Measurements from ENCODE around the gene ADAMTS9.

DNA sequence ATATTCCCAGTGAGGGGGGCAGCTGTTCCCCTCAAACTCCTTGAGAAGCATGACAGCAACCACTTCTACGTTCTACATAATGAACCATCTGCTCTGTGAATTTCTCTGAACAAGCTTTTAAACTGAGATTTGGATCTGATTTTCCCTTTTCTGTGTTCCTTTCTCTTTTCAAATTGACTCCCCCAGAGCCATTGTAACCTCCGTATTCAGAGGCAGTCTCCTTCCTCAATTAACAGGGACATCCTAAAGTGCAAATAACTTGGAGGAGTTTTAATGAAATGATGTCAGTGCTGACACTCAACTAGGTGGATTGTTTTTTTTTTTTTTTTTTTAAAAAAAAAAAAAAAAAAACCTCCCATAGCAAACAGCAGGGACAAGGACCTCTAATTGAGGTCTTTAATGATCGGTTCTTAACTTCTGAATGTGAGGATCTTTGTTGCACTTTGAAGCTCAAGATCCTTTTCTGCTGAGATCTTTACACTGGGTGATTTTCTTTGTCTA lies 48.8 kb downstream of the ADAMTS9 start:
- TF ChIP-seq, protein P1, sequence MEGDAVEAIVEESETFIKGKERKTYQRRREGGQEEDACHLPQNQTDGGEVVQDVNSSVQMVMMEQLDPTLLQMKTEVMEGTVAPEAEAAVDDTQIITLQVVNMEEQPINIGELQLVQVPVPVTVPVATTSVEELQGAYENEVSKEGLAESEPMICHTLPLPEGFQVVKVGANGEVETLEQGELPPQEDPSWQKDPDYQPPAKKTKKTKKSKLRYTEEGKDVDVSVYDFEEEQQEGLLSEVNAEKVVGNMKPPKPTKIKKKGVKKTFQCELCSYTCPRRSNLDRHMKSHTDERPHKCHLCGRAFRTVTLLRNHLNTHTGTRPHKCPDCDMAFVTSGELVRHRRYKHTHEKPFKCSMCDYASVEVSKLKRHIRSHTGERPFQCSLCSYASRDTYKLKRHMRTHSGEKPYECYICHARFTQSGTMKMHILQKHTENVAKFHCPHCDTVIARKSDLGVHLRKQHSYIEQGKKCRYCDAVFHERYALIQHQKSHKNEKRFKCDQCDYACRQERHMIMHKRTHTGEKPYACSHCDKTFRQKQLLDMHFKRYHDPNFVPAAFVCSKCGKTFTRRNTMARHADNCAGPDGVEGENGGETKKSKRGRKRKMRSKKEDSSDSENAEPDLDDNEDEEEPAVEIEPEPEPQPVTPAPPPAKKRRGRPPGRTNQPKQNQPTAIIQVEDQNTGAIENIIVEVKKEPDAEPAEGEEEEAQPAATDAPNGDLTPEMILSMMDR (IDR thresholded peaks at IDR 0.05): no peak
- TF ChIP-seq POLR2A (IDR thresholded peaks at IDR 0.05) (no peak), EP300 (IDR thresholded peaks at IDR 0.05) (no peak)

All from ovary (tissue), 3 donors.